Subcutaneous adipose tissue (tissue), 4 donors: Measurements from ENCODE around the gene TRAF3. TPM values are rescaled to one million over a fixed set of nuclear protein-coding genes. Genes with fewer than 3 reads are reported as not detected.

ENCODE experiments used
- total RNA-seq, 4 donors: library from RNA; depleted of rRNA; stranded (reverse); fragments of >200 nt; gene quantifications; one replicate each; pipeline ENCODE4 v1.1.0, GENCODE V29; 2016
- TF ChIP-seq, protein P1 (sequence below): fragments of 450-650 bp; IDR thresholded peaks from one replicate; pipeline ENCODE4 v1.5.1; 2016; ENCODE audit warnings: low read depth, mild to moderate bottlenecking, control low read depth, antibody characterized with exemption, moderate library complexity

The TRAF3 gene
- total RNA-seq, 4 donors from 2014 or later, result 11.0 to 21.0 (median 14.0) TPM

DNA sequence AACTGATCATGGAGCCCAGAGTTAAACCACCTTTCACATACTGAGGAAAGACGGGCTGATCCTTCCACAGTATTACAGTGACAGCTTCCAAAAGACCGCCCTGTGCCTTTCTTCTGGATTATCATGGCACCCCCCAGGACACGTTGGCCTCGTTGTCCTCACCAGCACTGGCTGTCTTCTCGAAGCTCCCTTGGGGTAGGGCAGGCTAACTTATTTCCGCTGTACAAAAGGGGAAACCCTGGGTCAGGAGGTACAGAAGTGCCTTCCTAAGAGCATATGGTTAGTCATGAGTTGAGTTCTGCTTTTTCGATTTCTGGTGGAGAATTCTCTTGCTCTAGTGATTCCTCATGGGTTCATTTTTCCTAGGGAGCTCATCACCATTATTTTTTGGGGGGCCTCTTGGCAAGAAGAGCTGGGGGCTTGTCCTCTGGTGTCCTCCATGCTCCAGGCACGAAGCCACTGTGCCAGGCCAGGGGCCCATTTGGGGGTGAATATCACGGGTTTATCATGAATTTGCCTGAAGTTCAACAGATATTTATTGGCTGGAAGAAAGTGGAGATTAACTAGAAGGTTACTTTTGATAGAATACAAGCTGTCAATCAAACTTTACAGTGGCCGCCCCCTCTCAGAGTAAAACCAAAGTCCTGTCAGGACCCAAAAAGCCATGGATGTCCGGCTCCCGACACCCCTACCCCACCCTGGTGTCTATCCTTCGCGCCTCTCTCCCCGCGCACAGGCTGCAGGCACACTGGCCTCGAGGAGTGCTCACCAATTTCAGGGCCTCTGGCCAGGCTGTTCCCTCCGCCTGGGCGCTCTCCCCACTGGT lies 8.8 kb upstream of the TRAF3 start:
- TF ChIP-seq, protein P1, sequence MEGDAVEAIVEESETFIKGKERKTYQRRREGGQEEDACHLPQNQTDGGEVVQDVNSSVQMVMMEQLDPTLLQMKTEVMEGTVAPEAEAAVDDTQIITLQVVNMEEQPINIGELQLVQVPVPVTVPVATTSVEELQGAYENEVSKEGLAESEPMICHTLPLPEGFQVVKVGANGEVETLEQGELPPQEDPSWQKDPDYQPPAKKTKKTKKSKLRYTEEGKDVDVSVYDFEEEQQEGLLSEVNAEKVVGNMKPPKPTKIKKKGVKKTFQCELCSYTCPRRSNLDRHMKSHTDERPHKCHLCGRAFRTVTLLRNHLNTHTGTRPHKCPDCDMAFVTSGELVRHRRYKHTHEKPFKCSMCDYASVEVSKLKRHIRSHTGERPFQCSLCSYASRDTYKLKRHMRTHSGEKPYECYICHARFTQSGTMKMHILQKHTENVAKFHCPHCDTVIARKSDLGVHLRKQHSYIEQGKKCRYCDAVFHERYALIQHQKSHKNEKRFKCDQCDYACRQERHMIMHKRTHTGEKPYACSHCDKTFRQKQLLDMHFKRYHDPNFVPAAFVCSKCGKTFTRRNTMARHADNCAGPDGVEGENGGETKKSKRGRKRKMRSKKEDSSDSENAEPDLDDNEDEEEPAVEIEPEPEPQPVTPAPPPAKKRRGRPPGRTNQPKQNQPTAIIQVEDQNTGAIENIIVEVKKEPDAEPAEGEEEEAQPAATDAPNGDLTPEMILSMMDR, result no peak

GRCh38 chr14:102769049-102769327 lies 8.3 kb upstream of the TRAF3 start:
- TF ChIP-seq, protein P1, result no peak

GRCh38 chr14:102770147-102771123 lies 6.8 kb upstream of the TRAF3 start:
- TF ChIP-seq, protein P1, result no peak

DNA sequence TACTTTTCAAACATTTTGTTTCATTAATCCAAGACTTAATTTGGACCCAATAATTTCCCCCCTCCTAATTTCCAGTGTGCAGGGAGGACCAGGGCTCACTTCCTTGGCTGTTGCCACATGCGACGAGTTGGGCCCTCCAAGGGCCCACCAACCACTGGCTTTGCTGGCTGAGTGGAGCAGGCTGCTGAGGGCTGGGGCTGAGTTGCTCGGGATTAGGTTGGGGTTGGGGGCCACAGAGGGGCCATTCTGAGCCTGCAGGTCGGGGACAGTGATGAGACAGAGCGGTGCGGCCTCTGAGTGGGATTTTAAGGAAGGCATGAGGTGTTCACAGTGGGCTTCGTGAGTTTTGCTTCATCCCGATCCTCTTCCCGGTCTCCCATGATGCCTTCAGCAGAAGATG lies 6.1 kb upstream of the TRAF3 start:
- TF ChIP-seq, protein P1, result no peak

DNA sequence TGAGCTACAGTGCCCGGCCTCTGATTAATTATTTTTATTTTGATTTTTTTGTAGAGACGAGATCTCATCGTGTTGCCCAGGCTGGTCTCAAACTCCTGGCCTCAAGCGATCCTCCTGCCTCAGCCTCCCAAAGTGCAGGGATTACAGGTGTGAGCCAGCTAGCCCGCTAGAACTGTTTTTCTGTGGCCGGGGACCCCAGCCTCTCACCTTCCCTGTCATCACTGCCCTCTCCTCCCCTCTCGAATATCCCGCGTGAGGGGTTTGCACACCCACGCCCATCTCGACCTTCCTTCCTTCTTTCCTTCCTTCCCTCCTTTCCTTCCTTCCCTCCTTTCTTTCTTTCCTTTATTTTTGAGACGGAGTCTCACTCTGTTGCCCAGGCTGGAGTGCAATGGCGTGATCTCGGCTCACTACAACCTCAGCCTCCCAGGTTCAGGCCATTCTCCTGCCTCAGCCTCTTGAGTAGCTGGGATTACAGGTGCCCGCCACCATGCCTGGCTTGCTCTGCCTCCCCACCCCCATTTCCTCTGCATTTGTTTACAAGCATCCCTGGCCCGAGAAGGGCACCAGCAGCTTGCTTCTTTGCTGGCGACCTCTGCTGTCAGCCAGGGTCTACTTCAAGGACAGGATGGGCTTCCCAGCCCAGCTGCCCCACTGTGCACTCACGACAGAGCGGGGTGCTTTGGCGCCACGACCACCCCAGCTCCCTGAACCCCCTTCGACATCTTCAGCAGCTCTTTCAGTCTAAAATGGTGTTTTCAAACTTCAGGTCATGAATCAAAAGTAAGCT lies 4.3 kb upstream of the TRAF3 start:
- TF ChIP-seq, protein P1, result no peak

- TF ChIP-seq, protein P1, result no peak
Measured at GRCh38 chr14:102774391-102775153, 2.7 kb upstream of the TRAF3 start.
